GM12874 (cell line): ENCODE data around the gene ACSL3.

ENCODE experiments used
- CTCF ChIP-seq: IDR thresholded peaks from 2 replicates; pipeline ENCODE4 v1.5.1; 2011; ENCODE audit warnings: low read depth, mild to moderate bottlenecking, control low read depth, low read length, moderate library complexity; ENCODE audit not compliant: insufficient read depth

ACSL3 gene

GRCh38 chr2:222842491-222843174 is 18.2 kb upstream of the ACSL3 start:
- no peak for TF ChIP-seq CTCF

DNA sequence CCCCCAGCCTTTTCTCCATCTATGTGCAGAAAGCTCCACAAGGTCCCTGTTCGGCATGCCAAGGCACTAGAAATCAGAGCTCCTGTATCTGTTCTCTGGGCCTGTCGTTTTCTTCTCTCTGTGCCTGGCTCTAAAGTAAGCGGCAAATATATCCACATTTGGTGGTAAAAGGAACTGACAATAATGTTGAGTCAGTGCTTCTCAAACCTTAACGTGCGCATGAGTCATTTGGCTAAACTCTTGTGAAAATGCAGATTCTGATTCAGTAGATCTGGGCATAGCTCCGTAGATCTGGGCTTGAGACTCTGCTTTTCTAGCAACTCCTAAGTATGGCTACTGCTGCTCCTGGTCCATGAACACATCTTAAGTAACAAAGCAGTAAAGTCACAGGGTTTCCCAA is 16.5 kb upstream of the ACSL3 start:
- no peak for TF ChIP-seq CTCF

DNA sequence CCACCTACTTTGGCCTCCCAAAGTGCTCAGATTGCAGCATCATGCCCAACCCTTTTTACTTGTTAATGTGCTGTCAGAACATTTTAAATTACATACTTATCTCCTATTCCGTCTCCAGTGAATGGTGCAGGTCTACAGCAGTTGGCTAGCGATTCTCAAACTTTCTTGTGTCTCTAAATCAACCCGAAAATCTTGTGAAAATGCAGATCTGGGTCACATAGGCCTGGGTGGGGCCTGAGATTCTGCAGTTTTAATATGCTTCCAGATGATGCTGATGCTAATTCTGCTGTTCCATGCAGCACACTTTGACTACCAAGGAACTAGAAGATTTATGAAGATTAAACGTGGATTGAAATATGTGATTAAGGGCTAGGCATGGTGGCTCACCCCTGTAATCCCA is 14.8 kb upstream of the ACSL3 start:
- TF ChIP-seq CTCF, result no peak

DNA sequence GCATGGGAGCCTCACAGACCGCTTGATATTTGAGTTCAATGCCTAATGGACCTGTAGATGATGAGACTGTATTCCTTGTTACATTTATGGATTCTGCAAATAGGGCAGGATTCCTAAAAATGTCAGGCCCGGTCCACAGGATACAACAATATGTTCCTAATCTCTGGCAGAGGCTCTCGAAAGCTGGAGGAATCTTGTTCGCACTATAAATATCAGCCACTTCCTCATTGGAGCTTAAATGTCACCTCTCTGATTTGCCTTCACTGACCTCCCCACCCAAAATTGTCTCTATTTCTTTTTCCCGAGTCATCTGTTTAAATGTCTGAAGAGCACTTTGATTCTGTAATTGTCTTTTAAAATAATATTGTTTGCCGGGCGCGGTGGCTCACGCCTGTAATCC is 12.0 kb upstream of the ACSL3 start:
- no peak for TF ChIP-seq CTCF

DNA sequence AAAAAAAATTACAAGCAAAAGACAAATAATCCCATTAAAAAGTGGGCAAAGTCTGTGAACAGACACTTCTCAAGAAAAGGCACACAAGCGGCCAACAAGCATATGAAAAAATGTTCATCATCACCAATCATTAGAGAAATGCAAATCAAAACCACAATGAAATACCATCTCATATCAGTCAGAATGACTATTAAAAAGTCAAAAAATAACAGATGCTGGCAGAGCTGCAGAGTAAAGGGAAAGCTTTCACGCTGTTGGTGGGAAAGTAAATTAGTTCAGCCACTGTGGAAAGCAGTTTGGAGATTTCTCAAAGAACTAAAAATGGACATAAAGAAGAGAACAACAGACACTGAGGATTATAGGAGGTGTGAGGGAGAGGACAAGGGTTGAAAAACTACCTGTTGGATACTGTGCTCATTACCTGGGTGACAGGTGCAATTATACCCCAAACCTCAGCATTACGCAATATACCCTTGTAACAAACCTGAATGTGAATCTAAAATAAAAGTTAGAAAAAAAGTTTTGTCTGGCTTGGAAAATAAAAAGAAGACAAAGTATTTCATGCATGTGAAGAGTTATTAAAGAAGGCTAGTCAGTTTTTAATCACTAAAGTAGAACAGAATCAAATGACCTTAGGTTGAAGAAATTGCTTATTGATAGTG is 8.7 kb upstream of the ACSL3 start:
- TF ChIP-seq CTCF, result no peak

DNA sequence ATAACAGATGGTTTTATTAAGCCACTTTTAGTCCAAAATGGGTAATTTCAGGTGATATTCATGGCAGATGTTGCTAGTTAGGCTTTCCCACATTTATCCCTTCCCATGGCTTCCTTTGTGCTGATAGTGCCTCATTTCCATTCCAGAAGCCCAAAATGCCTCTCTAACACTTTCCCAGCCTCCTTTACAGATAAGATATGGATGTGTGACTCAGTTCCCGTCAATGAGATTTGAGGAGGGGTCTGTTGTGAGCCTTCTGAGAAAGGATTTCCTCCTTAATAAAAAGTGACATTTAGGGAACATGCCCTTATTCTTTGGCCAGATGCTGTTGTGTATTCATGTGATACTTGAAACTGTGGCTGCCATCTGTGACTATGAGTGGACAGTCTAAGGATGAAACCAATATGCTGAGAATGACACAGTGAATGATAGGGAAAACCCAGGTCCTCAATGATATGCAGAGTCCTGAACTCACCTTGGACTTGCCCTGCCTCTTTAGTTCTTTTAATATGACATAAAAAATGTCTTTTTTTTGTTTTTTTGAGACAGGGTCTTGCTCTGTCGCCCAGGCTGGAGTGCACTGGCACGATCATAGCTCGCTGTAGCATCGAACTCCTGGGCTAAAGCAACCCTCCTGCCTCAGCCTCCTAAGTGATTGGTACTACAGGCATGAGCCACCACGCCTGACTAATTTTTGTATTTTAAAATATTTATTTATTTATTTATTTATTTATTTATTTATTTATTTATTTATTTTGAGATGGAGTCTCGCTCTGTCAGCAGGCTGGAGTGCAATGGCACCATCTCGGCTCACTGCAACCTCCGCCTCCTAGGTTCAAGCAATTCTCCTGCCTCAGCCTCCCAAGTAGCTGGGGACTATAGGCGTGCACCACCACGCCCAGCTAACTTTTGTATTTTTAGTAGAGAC is 5.8 kb upstream of the ACSL3 start:
- no peak for TF ChIP-seq CTCF

DNA sequence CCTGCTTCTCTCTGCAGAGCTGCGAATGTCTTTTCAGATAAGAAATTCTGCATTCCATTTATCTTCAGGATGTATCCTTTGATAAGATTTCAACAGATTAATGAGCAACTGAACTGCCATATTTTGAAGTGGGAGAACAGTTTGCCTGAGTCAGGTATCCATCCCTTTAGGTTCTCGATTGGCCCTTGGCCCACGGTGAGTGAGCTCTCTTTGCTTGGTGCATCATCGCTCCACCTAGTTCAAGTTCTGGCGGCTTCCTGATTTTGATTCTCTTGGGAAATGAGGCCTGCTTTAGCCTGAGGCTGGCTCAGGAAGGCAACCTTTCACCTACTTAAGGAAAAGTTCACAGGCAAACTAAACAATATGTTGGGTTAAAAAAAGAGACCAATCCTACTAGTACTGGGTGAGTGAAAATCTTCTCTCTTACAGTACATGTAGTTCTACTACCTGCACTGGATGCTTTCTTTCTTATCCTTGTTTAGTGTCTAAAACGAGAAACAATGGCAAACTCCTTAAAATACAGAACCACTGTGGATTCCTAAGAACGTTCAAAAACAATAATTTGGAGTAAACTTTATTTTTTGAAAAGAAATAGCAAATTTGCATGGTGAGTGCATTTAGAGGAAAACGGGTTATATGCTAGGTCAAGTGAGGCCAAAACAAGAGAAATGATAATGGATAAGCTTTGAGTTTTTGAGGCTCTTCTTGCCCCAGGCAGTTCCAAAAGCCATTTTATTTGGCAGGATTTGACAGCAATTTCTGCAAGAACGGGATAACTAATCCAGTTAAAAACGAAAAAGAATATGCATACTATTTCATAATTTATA is 837 bp upstream of the ACSL3 start:
- no peak for TF ChIP-seq CTCF
